HG02588 (cell line): ENCODE data around the gene BOD1L1.

Experiments
- ATAC-seq: cut with Tn5 transposase; IDR thresholded peaks from one replicate; pipeline ENCODE4 v1.9.1; 2021; ENCODE audit warnings: mild to moderate bottlenecking, moderate library complexity; ENCODE audit not compliant: unreplicated experiment

Gene BOD1L1

GRCh38 chr4:13527192-13527980 is 100.1 kb downstream of the BOD1L1 start:
- ATAC-seq = peak; percentile 24

GRCh38 chr4:13526658-13527057 is 100.9 kb downstream of the BOD1L1 start:
- no peak for ATAC-seq

- no peak for ATAC-seq
Observed at GRCh38 chr4:13525606-13526281, 101.8 kb downstream of the BOD1L1 start.

GRCh38 chr4:13524504-13525243 is 102.9 kb downstream of the BOD1L1 start:
- ATAC-seq = no peak

GRCh38 chr4:13523591-13524503 is 103.7 kb downstream of the BOD1L1 start:
- ATAC-seq = no peak

GRCh38 chr4:13523105-13523477 is 104.4 kb downstream of the BOD1L1 start:
- no peak for ATAC-seq

- no peak for ATAC-seq
Observed at GRCh38 chr4:13522282-13523104, 105.0 kb downstream of the BOD1L1 start.

- no peak for ATAC-seq
Observed at GRCh38 chr4:13521047-13521446, 106.5 kb downstream of the BOD1L1 start.
